NOMO-1 treated with DMSO at 0.1 percent for 48 hours (cell line): Measurements from ENCODE around the gene STXBP1.
"Not testable (repeated sequence)": the region's sequence is repeated elsewhere in the genome, so short reads cannot be mapped to it uniquely, and the experiment has no call there.

Experiments used
- DNase-seq: peaks from one replicate; lab custom pipeline; 2025; ENCODE audit not compliant: unreplicated experiment; lab: John Stamatoyannopoulos, UW

STXBP1 gene

GRCh38 chr9:127577194-127577593, 34.9 kb upstream of the STXBP1 start:
- not testable (repeated sequence) for DNase-seq

- no peak for DNase-seq
Observed at GRCh38 chr9:127578627-127578951, 33.5 kb upstream of the STXBP1 start.

- peak; percentile 98 for DNase-seq
Observed at GRCh38 chr9:127578952-127579853, 32.9 kb upstream of the STXBP1 start.

- DNase-seq, result no peak
Observed at GRCh38 chr9:127580366-127580765, 31.7 kb upstream of the STXBP1 start.

GRCh38 chr9:127580879-127581475, 31.1 kb upstream of the STXBP1 start:
- DNase-seq, result no peak

DNA sequence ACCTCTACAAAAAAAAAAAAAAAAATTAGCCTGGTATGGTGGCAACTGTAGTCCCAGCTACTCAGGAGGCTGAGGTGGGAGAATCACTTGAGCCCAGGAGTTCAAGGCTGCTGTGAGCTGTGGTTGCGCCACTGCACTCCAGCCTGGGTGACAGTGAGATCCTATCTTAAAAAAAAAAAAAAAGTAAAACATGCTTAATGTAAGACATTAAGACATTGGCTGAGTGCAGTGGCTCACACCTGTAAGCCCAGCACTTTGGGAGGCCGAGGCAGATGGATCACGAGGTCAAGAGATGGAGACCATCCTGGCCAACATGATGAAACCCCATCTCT, 27.6 kb upstream of the STXBP1 start:
- not testable (repeated sequence) for DNase-seq

DNA sequence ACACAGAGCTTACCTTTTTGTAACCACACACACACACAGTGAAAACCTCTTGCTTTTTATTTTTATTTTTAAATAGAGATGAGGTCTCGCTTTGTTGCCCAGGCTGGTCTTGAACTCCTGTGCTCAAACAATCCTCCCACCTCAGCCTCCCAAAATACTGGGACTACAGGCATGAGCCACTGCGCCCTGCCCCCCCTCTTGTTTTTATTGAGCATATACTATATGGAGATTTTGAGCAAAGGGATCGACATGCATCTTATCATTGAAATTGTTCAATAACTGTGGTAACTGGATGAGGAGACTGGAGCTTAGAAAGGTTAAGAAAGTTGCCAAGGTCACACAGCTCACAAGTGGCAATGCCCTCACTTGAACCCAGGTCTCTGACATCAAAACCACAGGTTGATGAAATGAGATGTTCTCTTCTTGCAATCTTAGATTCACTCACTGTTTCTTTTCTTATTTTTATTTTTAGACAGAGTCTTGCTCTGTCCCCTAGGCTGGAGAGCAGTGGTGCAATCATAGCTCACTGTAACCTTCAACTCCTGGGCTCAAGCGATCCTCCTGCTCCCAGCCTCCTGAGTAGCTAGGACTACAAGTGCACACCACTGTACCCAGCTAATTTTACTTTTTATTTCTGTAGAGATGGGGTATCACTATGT, 26.8 kb upstream of the STXBP1 start:
- DNase-seq, result peak; percentile 12

GRCh38 chr9:127586096-127586495, 26.0 kb upstream of the STXBP1 start:
- DNase-seq, result no peak

DNA sequence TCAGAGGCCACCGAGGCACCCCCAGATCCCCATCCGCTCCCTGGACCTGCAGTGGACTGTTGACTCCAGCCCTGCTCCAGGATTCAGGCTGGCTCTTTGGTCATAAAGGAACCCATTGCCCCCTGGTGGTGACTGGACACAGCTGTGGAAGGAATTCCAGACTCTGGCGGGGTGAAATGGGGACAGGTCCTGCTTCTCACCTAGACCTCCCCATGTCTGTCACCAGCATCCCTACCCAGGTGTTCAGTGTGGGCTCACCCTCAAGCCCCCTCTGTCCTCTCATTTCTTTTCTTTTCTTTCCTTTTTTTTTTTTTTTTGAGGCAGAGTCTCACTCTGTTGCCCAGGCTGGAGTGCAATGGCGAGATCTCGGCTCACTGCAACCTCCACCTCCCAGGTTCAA, 25.5 kb upstream of the STXBP1 start:
- DNase-seq, result peak; percentile 55

DNA sequence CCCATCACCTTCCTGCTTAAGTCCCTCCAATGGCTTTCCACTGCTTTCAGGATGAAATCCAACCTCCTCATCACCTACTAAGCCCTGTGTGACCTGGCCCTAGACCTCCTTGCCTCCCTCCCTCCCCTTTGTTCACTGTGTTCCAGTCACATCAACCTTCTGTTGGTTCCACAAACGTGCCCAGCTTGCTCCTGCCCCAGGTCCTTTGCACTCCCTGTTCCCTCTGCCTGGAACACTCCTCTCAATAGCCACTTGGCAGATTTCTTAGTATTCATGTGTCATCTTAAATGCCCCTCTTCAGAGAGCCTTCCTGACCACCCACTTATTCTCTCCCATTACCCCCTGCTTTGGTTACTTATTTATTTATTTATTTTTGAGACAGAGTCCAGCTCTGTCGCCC, 24.1 kb upstream of the STXBP1 start:
- DNase-seq, result no peak

DNA sequence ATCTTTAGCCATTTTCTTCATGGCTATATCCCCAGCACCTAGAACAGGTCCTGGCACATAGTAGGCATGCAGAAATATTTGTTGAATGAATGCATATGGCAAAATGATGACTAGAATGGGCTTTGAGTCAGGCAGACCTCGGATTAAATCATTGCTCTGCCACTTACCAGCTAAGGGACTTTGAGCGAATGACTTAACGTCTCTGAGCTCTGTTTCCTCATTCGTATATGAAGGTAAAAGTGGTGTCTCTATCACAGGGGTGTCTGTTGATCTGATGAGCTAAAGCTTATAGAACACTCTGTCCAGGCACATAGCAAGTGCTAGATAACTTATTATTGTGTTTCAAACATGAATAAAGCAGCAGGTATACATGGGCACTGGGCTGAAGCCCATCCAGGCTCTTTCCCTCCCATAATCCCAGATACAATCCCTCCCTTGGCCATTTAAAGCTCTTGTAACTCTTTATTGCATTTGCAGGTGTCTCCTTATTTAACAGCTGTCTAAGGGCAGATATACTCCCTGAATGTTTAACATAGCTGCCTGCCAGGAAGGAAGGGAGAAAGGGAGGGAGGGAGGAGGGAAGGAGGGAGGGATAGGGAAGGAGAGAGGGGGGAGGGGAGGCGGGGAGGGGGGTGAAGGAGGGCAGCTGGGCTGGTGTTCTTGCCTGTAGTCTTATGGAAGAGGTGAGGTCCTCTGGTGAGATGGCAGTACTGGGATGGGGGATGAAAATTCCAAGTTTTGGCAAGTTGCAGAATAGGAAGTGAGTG, 23.2 kb upstream of the STXBP1 start:
- no peak for DNase-seq

DNA sequence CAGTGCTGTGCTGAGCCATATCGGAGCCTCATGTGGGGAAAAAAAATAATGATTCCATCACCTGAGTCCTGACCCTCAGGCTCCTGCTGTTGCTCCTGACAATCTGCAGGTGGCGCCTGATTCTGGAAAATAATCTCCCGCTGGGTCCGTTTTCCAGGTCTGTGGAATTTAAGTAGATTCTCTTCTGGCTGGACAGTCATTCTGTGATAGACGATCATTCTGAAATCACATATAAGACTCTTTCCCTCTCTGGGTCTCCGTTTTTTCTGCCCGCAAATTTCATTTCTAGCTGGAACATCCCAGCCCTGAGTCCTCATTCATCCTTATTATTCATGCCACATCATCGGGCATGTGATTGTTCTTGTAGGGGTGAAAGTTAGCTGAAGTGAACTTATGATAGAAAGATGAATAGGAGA, 22.1 kb upstream of the STXBP1 start:
- DNase-seq, result peak; percentile 12

DNA sequence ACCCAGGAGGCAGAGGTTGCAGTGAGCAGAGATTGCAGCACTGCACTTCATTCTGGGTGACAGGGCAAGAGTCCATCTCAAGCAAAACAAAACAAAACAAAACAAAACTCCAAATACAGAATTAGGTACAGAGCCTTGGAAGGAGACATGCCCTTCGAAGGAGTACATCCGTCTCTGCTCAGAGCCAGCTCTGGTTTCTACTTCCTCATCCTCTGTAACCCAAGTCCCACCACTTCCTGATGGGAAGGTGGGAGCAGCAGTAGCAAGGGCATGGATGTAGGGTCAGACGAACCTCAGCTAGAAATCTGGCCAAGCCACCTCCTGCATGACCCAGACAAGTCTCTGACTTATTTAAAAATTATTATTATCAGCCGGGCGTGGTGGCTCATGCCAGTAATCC, 16.5 kb upstream of the STXBP1 start:
- peak; percentile 40 for DNase-seq

DNA sequence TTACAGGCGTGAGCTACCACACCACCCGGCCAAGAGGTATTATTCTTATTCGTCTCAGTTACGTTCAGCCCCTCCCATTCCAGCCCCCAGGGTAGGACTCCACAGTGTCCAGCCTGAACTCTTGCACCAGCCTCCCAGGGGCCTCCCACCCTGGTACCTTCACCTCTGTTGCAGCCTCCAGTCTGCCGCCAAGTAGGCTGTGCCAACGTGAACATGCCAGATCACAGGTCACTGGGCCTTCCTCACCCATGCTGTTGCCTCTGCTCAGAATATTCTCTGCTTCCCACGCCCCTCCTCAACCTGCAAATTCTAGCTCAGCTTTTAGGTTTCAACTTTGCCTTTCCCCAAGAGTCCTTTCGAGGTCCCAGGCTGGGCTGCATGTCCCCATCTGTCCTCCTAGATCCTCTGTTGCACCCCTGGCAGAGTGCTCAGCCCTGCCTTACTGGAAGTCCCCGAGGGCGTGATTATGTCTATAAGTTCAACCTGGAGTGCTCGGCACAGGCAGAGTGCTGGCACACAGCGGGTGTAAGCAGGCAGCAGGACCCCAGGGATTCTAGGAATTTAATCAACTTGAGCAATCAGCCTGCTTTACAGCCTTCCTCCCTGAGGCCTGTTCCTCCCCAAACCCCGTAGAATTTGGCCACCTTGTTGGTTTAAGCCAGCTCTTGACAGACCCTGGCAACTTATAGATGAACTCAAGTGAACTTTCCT, 13.1 kb upstream of the STXBP1 start:
- DNase-seq, result no peak

GRCh38 chr9:127599550-127599891, 12.6 kb upstream of the STXBP1 start:
- DNase-seq, result no peak

- no peak for DNase-seq
Observed at GRCh38 chr9:127603226-127603625, 8.9 kb upstream of the STXBP1 start.

DNA sequence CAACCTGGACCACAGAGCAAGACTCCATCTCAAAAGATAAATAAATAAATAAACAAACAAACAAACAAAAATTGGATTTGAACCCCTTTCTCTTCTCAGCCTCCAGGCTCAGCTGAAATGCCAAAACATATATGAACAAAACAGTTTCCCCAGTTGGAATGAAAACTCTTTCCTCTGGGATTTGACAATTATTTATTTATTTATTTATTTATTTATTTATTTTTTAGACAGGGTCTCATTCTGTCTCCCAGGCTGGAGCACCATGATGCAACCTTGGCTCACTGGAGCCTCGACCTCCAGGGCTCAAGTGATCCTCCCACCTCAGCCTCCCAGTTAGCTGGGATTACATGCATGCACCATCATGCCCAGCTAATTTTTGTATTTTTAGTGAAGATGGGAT, 6.0 kb upstream of the STXBP1 start:
- no peak for DNase-seq

- DNase-seq, result peak; percentile 47
Observed at GRCh38 chr9:127608104-127608966, 3.7 kb upstream of the STXBP1 start.

GRCh38 chr9:127611603-127611898, 526 bp upstream of the STXBP1 start:
- no peak for DNase-seq

- no peak for DNase-seq
Observed at GRCh38 chr9:127612939-127613582, 984 bp downstream of the STXBP1 start.
